ENCODE measurements around the gene CFHR1.
"Not testable (repeated sequence)": the region's sequence is repeated elsewhere in the genome, so short reads cannot be mapped to it uniquely, and the experiment has no call there.

Gene CFHR1

DNA sequence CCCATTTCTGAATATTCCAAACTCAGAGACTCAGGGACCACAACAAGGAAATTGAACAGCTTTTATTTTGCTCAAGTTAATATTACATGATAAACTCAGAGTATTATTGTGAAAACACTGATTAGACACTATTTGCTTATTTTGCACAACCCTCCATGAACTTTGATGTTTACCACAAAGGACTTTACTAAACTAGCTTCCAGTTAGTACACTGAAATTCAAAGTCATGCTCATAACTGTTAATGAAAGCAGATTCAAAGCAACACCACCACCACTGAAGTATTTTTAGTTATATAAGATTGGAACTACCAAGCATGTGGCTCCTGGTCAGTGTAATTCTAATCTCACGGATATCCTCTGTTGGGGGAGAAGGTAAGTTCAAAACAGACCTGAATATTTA lies at the start of gene CFHR1:
Gene CFHR1, plus strand, starts transcription at position 201 of the 400 bp plus-strand sequence. Its CDS starts 114 bp downstream, at position 315.
- DNase-seq: not testable (repeated sequence)

DNA sequence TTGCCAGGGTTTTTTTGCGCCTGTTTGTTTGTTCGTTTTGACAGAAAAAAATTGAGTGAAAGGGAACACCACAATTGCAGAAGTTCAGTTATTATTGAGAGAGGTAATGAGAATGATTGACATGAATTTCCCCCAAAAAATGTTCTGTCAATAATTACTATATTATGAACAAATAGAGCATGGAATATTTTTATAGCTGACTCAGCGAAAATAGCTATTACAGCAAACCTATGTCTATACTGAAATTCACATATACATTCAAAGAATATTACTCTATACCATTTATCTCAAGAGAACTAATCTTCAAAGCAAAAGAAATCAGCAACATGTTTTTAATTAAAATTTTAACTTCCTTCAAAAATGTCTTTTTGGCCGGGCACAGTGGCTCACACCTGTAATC lies 49.7 kb upstream of the CFHR1 start:
- not testable (repeated sequence) for DNase-seq

DNA sequence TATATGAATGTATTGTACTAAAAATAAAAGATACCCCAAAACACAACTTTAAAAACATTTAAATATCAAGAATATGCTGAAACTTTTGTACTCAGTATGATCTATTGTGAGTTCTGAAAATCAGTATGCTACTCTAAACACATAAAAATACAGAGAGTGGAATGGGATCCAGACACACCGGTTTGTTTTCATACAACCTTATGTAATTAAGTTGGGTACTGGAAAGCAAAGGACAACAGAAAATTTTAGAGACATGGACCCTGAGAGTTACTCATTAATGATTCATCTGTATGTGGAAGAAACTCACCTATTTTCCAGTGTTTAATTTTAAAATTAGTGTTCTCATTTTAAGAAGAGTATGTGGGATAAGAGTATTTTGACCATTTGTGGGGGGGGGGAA lies 45.8 kb upstream of the CFHR1 start:
- DNase-seq: no peak

- DNase-seq: no peak
Observed at GRCh38 chr1:196774175-196774574, 45.4 kb upstream of the CFHR1 start.

GRCh38 chr1:196774603-196775002 lies 44.9 kb upstream of the CFHR1 start, which contains the start of gene CFHR3:
Gene CFHR3, plus strand, starts transcription at chr1:196774840. Its CDS starts 47 bp downstream, at chr1:196774887.
- no peak for DNase-seq

GRCh38 chr1:196777603-196778002 lies 41.9 kb upstream of the CFHR1 start:
- DNase-seq: no peak

- no peak for DNase-seq
Observed at GRCh38 chr1:196779093-196779492, 40.4 kb upstream of the CFHR1 start.

- not testable (repeated sequence) for DNase-seq
Observed at GRCh38 chr1:196791252-196791651, 28.3 kb upstream of the CFHR1 start.

- not testable (repeated sequence) for DNase-seq
Observed at GRCh38 chr1:196794103-196794502, 25.4 kb upstream of the CFHR1 start.

DNA sequence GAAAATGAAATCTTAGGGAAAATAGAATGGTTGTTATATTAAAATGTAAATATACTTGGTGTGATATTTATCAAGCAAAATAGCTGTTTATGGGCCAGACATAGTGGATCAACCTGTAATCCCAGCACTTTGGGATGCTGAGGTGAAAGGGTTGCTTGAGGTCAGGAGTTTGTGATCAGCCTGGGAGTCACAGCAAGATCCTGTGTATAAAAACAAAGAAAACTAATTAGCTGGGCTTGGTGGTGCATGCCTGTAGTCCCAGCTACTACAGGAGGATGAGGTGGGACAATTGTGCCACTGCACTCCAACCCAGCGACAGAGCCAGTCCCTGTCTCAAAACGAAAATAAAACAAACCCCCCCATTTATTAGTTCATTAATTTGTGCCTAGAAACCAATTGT lies 21.6 kb upstream of the CFHR1 start:
- no peak for DNase-seq

DNA sequence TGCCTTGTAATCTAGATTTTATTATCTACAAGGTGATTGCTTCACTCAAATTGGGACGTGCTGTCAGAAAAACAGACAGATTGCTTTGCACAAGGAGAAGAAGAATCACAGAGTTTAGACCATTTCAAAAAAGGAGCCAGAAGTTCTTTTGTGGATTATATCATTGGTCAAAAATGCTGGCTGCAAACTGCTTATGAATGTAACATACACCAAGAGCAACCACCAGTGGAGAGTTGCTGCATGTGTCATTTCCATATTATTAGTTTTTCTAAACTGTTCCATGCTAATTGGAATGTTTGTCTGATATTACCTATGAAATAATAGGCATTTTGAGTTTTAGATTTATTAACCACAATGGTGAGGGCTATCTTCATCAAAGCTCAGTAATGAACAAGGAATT lies 17.6 kb upstream of the CFHR1 start:
- not testable (repeated sequence) for DNase-seq

DNA sequence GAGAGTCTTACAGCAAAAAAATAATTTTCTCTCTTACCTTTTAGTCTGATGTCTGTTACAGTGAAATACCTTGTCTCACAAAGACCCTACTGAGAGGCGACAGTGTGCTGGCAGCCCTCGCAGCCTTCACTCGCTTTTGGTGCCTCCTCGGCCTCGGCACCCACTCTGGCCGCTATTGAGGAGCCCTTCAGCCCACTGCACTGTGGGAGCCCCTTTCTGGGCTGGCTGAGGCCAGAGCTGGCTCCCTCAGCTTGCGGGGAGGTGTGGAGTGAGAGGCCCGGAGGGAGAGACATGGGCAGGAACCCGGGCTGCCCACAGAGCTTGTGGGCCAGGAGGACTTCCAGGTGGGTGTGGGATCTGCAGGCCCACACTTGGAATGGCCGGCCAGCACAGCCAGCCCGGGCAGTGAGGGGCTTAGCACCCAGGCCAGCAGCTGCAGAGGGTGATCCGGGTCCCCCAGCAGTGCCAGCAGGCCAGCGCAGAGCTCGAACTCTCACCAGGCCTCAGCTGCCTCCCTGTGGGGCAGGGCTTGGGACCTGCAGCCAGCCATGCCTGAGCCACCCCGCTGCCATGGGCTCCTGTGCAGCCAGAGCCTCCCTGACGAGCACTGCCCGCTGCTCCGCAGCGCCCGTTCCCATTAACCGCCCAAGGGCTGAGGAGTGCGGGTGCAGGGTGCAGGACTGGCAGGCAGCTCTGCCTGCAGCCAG lies 10.8 kb upstream of the CFHR1 start:
- DNase-seq: no peak

GRCh38 chr1:196817442-196817841 lies 2.1 kb upstream of the CFHR1 start:
- not testable (repeated sequence) for DNase-seq

DNA sequence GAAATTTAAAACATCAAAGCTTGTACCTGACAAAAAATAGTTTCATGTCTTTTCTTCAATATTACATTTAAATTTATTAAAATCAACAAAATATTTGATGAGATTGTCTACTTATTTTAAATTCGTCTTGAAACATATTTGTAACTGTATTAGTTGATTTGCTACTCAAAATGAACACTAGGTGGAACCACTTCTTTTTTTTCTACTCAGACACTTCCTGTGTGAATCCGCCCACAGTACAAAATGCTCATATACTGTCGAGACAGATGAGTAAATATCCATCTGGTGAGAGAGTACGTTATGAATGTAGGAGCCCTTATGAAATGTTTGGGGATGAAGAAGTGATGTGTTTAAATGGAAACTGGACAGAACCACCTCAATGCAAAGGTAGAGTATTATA lies 8.3 kb downstream of the CFHR1 start:
- DNase-seq: peak; percentile 18 to 41

DNA sequence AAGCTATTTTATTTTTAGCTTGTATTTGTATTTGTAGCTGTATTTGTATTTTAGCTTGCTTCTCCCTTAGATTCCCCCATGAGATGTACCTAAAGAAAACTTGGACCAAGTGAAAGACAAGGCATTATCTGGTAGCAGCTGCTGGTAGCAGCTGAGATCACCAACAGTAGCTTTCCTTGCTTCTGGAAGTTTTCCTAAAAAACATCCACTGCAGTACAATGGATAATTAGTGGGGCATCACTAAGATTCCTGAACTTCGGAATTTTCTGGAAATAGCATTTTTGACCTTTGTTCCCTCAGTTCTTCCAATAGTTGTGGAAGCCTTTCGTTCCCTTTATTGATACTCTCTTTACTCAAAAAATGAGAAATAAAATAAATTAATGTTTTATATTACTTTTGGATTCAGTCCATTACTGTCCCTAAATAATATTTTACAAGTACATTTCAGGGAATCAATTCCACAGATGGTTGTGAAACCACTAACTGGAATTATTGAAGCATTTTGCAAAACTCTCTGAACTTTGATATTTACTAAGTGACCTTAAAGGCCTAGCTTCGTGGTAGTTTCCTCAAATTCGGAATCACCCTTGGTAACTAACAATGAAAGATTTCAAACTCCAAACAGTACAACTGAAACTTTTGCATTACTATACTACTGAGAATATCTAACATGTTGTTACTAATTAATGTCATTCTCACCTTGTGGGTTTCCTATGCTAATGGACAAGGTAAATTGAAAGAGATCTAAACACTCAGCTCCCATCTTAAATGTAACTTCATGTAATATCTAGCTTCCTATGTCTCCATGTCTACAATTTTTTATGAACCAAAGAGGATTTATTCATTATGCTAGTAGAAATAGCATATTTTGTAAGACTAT lies 30.3 kb downstream of the CFHR1 start:
- DNase-seq: not testable (repeated sequence)

GRCh38 chr1:196856053-196856452 lies 36.5 kb downstream of the CFHR1 start:
- DNase-seq: no peak

- no peak for DNase-seq
Observed at GRCh38 chr1:196857188-196857587, 37.7 kb downstream of the CFHR1 start.

- no peak for DNase-seq
Observed at GRCh38 chr1:196858811-196859210, 39.3 kb downstream of the CFHR1 start.

DNA sequence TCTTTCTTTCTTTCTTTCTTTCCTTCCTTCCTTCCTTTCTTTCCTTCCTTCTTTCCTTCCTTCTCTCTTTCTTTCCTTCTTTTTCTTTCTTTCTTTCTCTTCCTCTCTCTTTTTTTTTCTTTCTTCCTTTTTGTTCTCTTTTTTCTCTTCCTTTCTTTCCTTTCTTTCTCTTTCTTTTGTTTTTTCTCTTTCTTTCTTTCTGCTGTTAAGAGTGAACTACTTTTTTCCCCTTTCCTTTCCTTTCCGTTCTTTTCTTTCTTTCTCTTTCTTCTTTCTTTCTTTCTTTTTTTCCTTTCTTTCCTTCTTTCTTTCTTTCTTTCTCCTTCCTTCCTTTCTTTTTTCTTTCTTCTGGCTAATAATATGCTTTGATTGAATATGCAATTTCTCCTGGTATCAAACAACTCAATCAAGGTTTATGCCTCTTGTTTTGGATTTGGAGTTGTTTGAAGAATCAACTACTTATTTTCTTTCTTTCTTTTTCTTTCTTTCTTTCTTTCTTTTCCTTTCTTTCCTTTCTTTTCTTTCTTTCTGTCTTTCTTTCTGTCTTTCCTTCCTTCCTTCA lies 40.9 kb downstream of the CFHR1 start:
- no peak for DNase-seq

GRCh38 chr1:196861429-196861828 lies 41.9 kb downstream of the CFHR1 start:
- no peak for DNase-seq

- no peak for DNase-seq
Observed at GRCh38 chr1:196866974-196867373, 47.4 kb downstream of the CFHR1 start.

- no peak for DNase-seq
Observed at GRCh38 chr1:196873385-196873784, 53.9 kb downstream of the CFHR1 start.

DNA sequence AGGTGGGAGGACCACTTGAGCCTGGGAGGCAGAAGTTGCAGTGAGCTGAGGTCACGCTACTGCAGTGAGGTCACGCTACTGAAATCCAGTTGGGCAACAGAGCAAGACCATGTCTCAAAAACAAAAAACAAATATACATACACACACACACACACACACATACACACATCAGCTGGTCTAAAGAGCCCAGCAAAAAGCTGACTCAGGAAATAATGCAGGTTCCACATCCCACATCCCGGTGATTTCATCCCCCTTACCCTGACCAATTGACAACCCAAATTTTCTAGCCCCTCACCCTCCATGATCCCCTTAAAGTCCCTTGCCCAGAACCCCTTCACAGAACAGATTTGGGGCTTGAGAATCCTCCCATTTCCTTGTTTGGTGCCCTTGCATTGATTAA lies 56.4 kb downstream of the CFHR1 start:
- no peak for DNase-seq

DNA sequence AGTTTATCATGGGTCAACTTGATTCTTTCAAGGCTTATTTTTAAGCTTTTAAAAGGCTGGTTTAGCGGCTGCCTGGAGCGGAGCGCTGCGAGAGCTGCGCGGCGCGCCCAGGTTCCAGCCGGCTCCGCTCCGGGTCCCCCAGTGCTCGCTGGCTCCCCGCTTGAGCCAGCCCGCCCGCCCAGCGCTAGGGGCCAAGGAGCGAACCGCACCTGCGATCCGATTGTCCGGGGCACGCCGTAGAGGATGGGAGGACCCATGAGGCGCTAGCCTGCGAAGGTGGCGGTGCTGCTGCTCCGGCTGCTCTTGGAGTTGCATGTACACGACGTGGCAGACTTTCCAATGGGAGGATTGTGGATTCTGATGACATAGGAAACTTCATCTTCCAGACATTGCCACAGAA lies 58.4 kb downstream of the CFHR1 start:
- DNase-seq: no peak
